Stimulated activated CD4-positive, alpha-beta T cell treated with anti-CD3 and anti-CD28 coated beads, TNF-alpha, amount 100 ng/mL, for 1 hour (primary cell): ENCODE data around the gene ZNF764.
A peak's percentile ranks its signal among the peaks of the same experiment; 100 is the strongest.

ENCODE experiments used
- DNase-seq, 3 donors: peaks; one replicate each; pipeline ENCODE4 v3.0.0-alpha.2; 2020; ENCODE audit warnings: low read depth in 3 of 3, low spot score in 1 of 3

The ZNF764 gene

GRCh38 chr16:30570636-30571444 lies 12.7 kb upstream of the ZNF764 start:
- DNase-seq = no peak

GRCh38 chr16:30569746-30570635 lies 11.8 kb upstream of the ZNF764 start:
- no peak for DNase-seq

- DNase-seq = no peak
Observed at GRCh38 chr16:30569281-30569680, 11.1 kb upstream of the ZNF764 start.

- DNase-seq = peak in 2 of 3 donors; percentile 22 to 32
Observed at GRCh38 chr16:30567991-30568638, 9.9 kb upstream of the ZNF764 start.

- peak in 2 of 3 donors; percentile 23 to 33 for DNase-seq
Observed at GRCh38 chr16:30567160-30567990, 9.2 kb upstream of the ZNF764 start.

- DNase-seq = no peak
Observed at GRCh38 chr16:30566531-30566930, 8.4 kb upstream of the ZNF764 start.

GRCh38 chr16:30565984-30566383 lies 7.8 kb upstream of the ZNF764 start:
- no peak for DNase-seq

GRCh38 chr16:30565526-30565925 lies 7.4 kb upstream of the ZNF764 start:
- no peak for DNase-seq

GRCh38 chr16:30562021-30562420 lies 3.8 kb upstream of the ZNF764 start:
- DNase-seq = no peak

- DNase-seq = no peak
Observed at GRCh38 chr16:30561089-30561816, 3.1 kb upstream of the ZNF764 start.

- no peak for DNase-seq
Observed at GRCh38 chr16:30559690-30560089, 1.5 kb upstream of the ZNF764 start.

- no peak for DNase-seq
Observed at GRCh38 chr16:30558789-30559377, 709 bp upstream of the ZNF764 start.

GRCh38 chr16:30557707-30557956 lies 542 bp downstream of the ZNF764 start:
- no peak for DNase-seq

GRCh38 chr16:30556125-30556473 lies 2.1 kb downstream of the ZNF764 start:
- no peak for DNase-seq

- DNase-seq = no peak
Observed at GRCh38 chr16:30555315-30556124, 2.7 kb downstream of the ZNF764 start.

- no peak for DNase-seq
Observed at GRCh38 chr16:30554557-30555314, 3.4 kb downstream of the ZNF764 start.

GRCh38 chr16:30553393-30553899 lies 4.7 kb downstream of the ZNF764 start:
- no peak for DNase-seq

- no peak for DNase-seq
Observed at GRCh38 chr16:30552956-30553355, 5.2 kb downstream of the ZNF764 start.
